ENCODE results near the gene TBC1D24.
A peak's percentile ranks its signal among the peaks of the same experiment; 100 is the strongest.

TBC1D24 gene

GRCh38 chr16:2474877-2475412 is at the start of gene TBC1D24:
TBC1D24 (plus strand) TSS chr16:2475127; CDS start chr16:2496149, 21,022 bp downstream.
- Histone ChIP-seq H3K9me3 (replicated peaks in 1 of 11) (no peaks in the 10 kb centered on the region), H3K27ac (peak within 1 kb of the TSS; percentile 81 to 96 (median 94)), H3K4me1 (peaks cover 52 to 82% (median 70%) of the 10 kb centered on the region in 10 experiments), H4K20me1 (peaks cover 19 to 80% (median 66%) of the 10 kb centered on the region in 11 experiments; a peak in 21 of 22 replicates), H3K27me3 (peaks cover 0 to 34% (median 0%) of the 10 kb centered on the region in 11 experiments; a peak in 8 of 22 replicates), H3K4me2 (peak within 1 kb of the TSS; percentile 99 to 100 (median 100)), H3K9ac (peak within 1 kb of the TSS; percentile 88 to 96 (median 92)), H3K4me3 (peak within 1 kb of the TSS; percentile 74 to 95 (median 84)), H3K36me3 (peaks cover 0 to 34% (median 13%) of the 10 kb centered on the region in 11 experiments; a peak in 14 of 22 replicates)
- no peak for TF ChIP-seq Cebpa-rat (IDR thresholded peaks at IDR 0.05)

DNA sequence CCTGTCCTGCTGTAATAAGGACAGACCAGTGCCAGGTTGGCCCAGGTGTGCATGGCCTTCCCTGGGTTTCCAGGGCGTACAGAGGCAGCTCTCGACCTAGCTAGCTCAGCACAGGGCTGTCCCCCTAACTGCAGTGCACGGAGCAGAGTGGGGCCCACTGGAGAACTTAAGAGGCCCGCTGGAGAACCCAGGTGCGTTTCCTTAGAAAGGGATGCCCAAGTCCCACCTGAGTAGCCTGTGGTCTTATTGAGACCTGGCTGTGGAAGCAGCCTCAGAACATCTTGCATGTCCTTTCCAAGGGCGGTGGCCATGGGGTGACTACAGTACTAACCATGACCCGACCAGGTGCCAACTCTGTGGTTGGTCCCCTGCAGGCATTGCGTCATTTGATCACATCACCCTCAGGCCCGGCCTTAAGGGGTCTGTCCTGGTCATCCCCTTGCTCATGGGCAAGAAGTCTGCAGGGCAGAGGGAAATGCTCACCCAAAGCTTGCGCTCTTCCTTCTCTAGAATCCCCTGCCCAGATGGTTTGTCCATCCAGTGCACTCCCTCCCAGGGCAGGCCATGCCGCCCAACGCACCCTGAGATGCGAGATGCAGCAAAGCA is 49.0 kb upstream of the TBC1D24 start:
- no peak overlapping the region for H3K4me2 ChIP-seq
- no peak overlapping the region for H3K9ac ChIP-seq
- H3K9me3 ChIP-seq (replicated peaks in 1 of 11): no peaks in the 10 kb centered on the region
- no peak overlapping the region for H3K4me3 ChIP-seq
- no peaks in the 10 kb centered on the region for H3K27me3 ChIP-seq
- TF ChIP-seq Cebpa-rat (IDR thresholded peaks at IDR 0.05): no peak
- peaks cover 0 to 5% (median 1%) of the 10 kb centered on the region in 11 experiments; a peak in 9 of 22 replicates for H3K36me3 ChIP-seq
- H3K4me1 ChIP-seq: peaks cover 11 to 36% (median 29%) of the 10 kb centered on the region in 10 experiments
- H4K20me1 ChIP-seq: peaks cover 0 to 13% (median 10%) of the 10 kb centered on the region in 11 experiments; a peak in 18 of 22 replicates
- H3K27ac ChIP-seq: no peak overlapping the region

GRCh38 chr16:2426941-2427361 is 48.0 kb upstream of the TBC1D24 start:
- H3K4me3 ChIP-seq: no peak overlapping the region
- no peak overlapping the region for H3K9ac ChIP-seq
- peak overlapping the region in 1 of 11 experiments; percentile 89; a peak in 2 of 22 replicates for H3K4me2 ChIP-seq

GRCh38 chr16:2427526-2427925 is 47.4 kb upstream of the TBC1D24 start:
- TF ChIP-seq Cebpa-rat (IDR thresholded peaks at IDR 0.05): no peak
- H3K9ac ChIP-seq: peak overlapping the region in 4 of 11 experiments; percentile 23 to 96 (median 95); a peak in 3 of 22 replicates
- H3K4me3 ChIP-seq: no peak overlapping the region
- peaks cover 7 to 21% (median 17%) of the 10 kb centered on the region in 11 experiments; a peak in 20 of 22 replicates for H3K36me3 ChIP-seq
- no peak overlapping the region for H3K27ac ChIP-seq
- H3K4me1 ChIP-seq: peaks cover 13 to 44% (median 38%) of the 10 kb centered on the region in 10 experiments
- no peaks in the 10 kb centered on the region for H3K27me3 ChIP-seq
- peak overlapping the region in 7 of 11 experiments; percentile 79 to 97 (median 90); a peak in 8 of 22 replicates for H3K4me2 ChIP-seq
- H4K20me1 ChIP-seq: peaks cover 0 to 28% (median 25%) of the 10 kb centered on the region in 11 experiments; a peak in 18 of 22 replicates
- no peaks in the 10 kb centered on the region for H3K9me3 ChIP-seq (replicated peaks in 1 of 11)

More at GRCh38 chr16:2426941-2427361, 48.0 kb upstream of the TBC1D24 start:
- Histone ChIP-seq H3K9me3 (replicated peaks in 1 of 11) (no peaks in the 10 kb centered on the region), H3K27me3 (no peaks in the 10 kb centered on the region), H3K36me3 (peaks cover under 1 to 16% (median 12%) of the 10 kb centered on the region in 11 experiments; a peak in 15 of 22 replicates), H3K27ac (no peak overlapping the region), H4K20me1 (peaks cover 0 to 22% (median 20%) of the 10 kb centered on the region in 11 experiments; a peak in 18 of 22 replicates), H3K4me1 (peaks cover 13 to 44% (median 36%) of the 10 kb centered on the region in 10 experiments)
- TF ChIP-seq Cebpa-rat (IDR thresholded peaks at IDR 0.05): no peak

DNA sequence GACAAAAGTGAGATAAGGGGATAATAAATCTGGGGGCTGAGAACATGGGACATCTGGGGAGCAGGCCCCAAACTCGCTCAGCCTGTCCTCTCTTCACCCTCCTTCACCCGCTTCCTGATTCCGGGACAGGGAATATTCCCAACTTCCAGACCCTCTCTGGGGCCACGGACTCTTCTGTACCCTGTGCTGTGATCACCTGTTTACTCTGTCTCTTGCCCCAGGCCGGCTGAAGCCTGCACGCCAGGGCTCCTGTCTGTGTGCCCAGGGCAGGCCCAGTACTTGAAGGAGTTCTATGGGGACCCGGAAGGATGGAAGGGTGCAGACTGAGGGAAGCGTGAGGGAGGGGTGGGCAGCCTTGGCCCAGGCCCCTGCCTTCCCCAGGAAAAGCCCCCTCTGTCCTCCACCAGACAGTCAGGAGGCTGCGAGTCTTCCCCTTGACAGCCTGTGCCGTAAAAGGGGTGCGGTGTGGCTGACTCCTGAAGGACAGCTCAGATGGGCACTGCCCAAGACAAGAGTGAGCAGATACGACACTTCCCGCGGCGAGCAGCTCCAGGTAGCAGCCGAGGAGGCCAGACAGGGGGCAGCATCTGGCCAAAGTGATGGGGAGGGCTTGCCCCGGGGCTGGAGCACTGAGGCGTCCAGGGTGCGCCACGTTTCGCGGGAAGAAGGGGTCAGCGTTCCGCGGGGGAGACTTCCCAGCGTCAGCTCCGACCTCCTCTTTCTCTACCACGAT is 46.7 kb upstream of the TBC1D24 start:
- Histone ChIP-seq H3K27me3 (no peaks in the 10 kb centered on the region), H3K9ac (peak overlapping the region; percentile 70 to 96 (median 92); a peak in 21 of 22 replicates), H3K4me2 (peak overlapping the region; percentile 79 to 98 (median 94)), H3K36me3 (peaks cover 13 to 28% (median 24%) of the 10 kb centered on the region in 11 experiments; a peak in 20 of 22 replicates), H4K20me1 (peaks cover 0 to 35% (median 32%) of the 10 kb centered on the region in 11 experiments; a peak in 18 of 22 replicates), H3K4me1 (peaks cover 13 to 48% (median 45%) of the 10 kb centered on the region in 10 experiments), H3K9me3 (replicated peaks in 1 of 11) (no peaks in the 10 kb centered on the region), H3K27ac (peak overlapping the region in 10 of 11 experiments; percentile 47 to 92 (median 84); a peak in 20 of 22 replicates), H3K4me3 (peak overlapping the region; percentile 77 to 96 (median 92))
- no peak for TF ChIP-seq Cebpa-rat (IDR thresholded peaks at IDR 0.05)

DNA sequence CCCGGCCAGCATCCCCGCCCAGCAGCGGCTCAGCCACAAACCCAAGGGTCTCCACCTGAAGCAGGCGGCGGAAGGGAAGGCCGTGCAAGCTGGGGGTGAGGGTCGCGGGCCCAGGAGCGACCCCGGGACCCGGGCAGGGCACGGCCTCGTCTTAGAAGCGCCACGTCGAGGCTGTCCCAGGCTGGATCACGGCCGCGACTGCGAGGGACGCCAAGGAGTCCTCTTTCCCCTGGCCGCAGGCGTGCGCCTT is 46.2 kb upstream of the TBC1D24 start:
- Histone ChIP-seq H3K27ac (peak overlapping the region in 10 of 11 experiments; percentile 47 to 92 (median 84); a peak in 21 of 22 replicates), H3K4me2 (peak overlapping the region; percentile 79 to 98 (median 94)), H3K9ac (peak overlapping the region; percentile 70 to 96 (median 92)), H3K4me1 (peaks cover 13 to 49% (median 45%) of the 10 kb centered on the region in 10 experiments), H3K4me3 (peak overlapping the region; percentile 77 to 96 (median 92)), H4K20me1 (peaks cover 0 to 40% (median 36%) of the 10 kb centered on the region in 11 experiments; a peak in 18 of 22 replicates), H3K27me3 (no peaks in the 10 kb centered on the region), H3K36me3 (peaks cover 14 to 33% (median 29%) of the 10 kb centered on the region in 11 experiments; a peak in 21 of 22 replicates), H3K9me3 (replicated peaks in 1 of 11) (no peaks in the 10 kb centered on the region)
- TF ChIP-seq Cebpa-rat (IDR thresholded peaks at IDR 0.05): no peak

GRCh38 chr16:2429034-2429770 is 45.7 kb upstream of the TBC1D24 start, which contains the start of gene CCNF:
CCNF (plus strand) TSS chr16:2429447; CDS start chr16:2429482, 35 bp downstream.
- H3K4me3 ChIP-seq: peak within 1 kb of the TSS; percentile 77 to 96 (median 92)
- no peaks in the 10 kb centered on the region for H3K27me3 ChIP-seq
- TF ChIP-seq Cebpa-rat (IDR thresholded peaks at IDR 0.05): no peak
- peak within 1 kb of the TSS; percentile 88 to 99 (median 96) for H3K4me2 ChIP-seq
- H3K9me3 ChIP-seq (replicated peaks in 1 of 11): no peaks in the 10 kb centered on the region
- peak within 1 kb of the TSS; percentile 84 to 96 (median 92) for H3K9ac ChIP-seq
- H3K27ac ChIP-seq: peak within 1 kb of the TSS in 10 of 11 experiments; percentile 49 to 92 (median 88); a peak in 21 of 22 replicates
- H3K36me3 ChIP-seq: peaks cover 14 to 38% (median 34%) of the 10 kb centered on the region in 11 experiments; a peak in 21 of 22 replicates
- peaks cover 13 to 49% (median 45%) of the 10 kb centered on the region in 10 experiments for H3K4me1 ChIP-seq
- H4K20me1 ChIP-seq: peaks cover 0 to 44% (median 41%) of the 10 kb centered on the region in 11 experiments; a peak in 18 of 22 replicates

Measured in BLaER1 treated with 17β-estradiol and CSF1 and Interleukin-3, amounts not matched to agents 10 nM and 100 nM (cell line).